HepG2 (cell line): ENCODE data around the gene C19orf47. TPM values are rescaled to one million over a fixed set of nuclear protein-coding genes. Genes with fewer than 3 reads are reported as not detected.

Experiments
- ATAC-seq: fragments of 200-7000 bp; cut with Tn5 transposase; 3 replicates; pipeline ENCODE4 v1.9.1; 2020; ENCODE audit warnings: mild to moderate bottlenecking, moderate library complexity
- BruUV-seq: library from RNA; stranded (reverse); fragments of 400-500 nt; replicated peaks from 2 replicates; lab custom pipeline; 2021; lab: Mats Ljungman, UMichigan
- CTCF ChIA-PET: fragments of 300-600 bp; formaldehyde crosslinking; extraction: SDS; loops from one replicate; lab custom pipeline; 2021; ENCODE audit warnings: low total read pairs, inconsistent platforms, low intra/inter-chr PET ratio; lab: Yijun Ruan, JAX
- POLR2A ChIA-PET: fragments of 350-600 bp; sonication (Branson Sonifier 250); formaldehyde crosslinking; loops from one replicate; lab custom pipeline; 2020; ENCODE audit warnings: antibody characterized with exemption, inconsistent platforms; lab: Yijun Ruan, JAX
- DNase-seq: peaks from one replicate; pipeline ENCODE4 v3.0.0-alpha.2; 2015; ENCODE audit warnings: low spot score
- FAIRE-seq: peaks from 3 replicates; lab custom pipeline; 2011; peaks lifted over from hg19 to GRCh38; lab: Jason Lieb, UNC
- H2AFZ ChIP-seq: one replicate; pipeline ENCODE4 v1.6.1; 2011; ENCODE audit warnings: low read length, inconsistent platforms
- H3K27ac ChIP-seq: fragments of 300-600 bp; 3 replicates; pipeline ENCODE4 v1.8.0; 2011; ENCODE audit warnings: mixed run types, mild to moderate bottlenecking, mixed read lengths, low read length, inconsistent platforms; ENCODE audit not compliant: insufficient read depth; ENCODE audit errors: extremely low read length
- H3K27me3 ChIP-seq, 2 experiments: fragments of 200-600 bp in 1 of 2; 2 replicates in 1 of 2; 3 replicates in 1 of 2; pipeline versions ENCODE4 v1.6.0 to v1.8.0; 2011; ENCODE audit warnings: low read length in 2 of 2, mild to moderate bottlenecking in 2 of 2, moderate library complexity in 2 of 2, inconsistent platforms in 1 of 2; ENCODE audit not compliant: insufficient read depth in 2 of 2, control insufficient read depth in 1 of 2
- H3K36me3 ChIP-seq, 2 experiments: fragments of 200-600 bp in 1 of 2; replicated peaks in 1 of 2; 2 replicates in 1 of 2; 3 replicates in 1 of 2; pipeline versions ENCODE4 v1.5.1 to v1.8.0; 2011; ENCODE audit warnings: low read length in 2 of 2, inconsistent platforms in 1 of 2; ENCODE audit not compliant: insufficient read depth in 2 of 2, control insufficient read depth in 1 of 2
- H3K4me1 ChIP-seq: 2 replicates; pipeline ENCODE4 v1.5.1; 2012; ENCODE audit warnings: low read length, inconsistent platforms; ENCODE audit not compliant: insufficient read depth
- H3K4me2 ChIP-seq: 2 replicates; pipeline ENCODE4 v1.6.0; 2011; ENCODE audit warnings: low read depth, low read length, inconsistent platforms
- H3K4me3 ChIP-seq, 3 experiments: fragments of 200-600 bp in 1 of 3; sonication (generic), shearing (Covaris generic) in 1 of 3; replicated peaks in 1 of 3; 2 replicates each; pipeline ENCODE4 v1.5.1; 2011 to 2016; ENCODE audit warnings: low read length in 3 of 3, inconsistent platforms in 2 of 3, low read depth in 2 of 3, mild to moderate bottlenecking in 2 of 3, control low read depth in 1 of 3, mixed read lengths in 1 of 3; ENCODE audit not compliant: insufficient read depth in 1 of 3
- H3K79me2 ChIP-seq: one replicate; pipeline ENCODE4 v1.6.1; 2011; ENCODE audit warnings: low read length, inconsistent platforms; ENCODE audit not compliant: insufficient read depth
- H3K9ac ChIP-seq: 2 replicates; pipeline ENCODE4 v1.6.0; 2011; ENCODE audit warnings: mild to moderate bottlenecking, low read depth, low read length, inconsistent platforms; ENCODE audit not compliant: insufficient read depth
- H3K9me3 ChIP-seq: 2 replicates; pipeline ENCODE4 v1.5.1; 2012; ENCODE audit warnings: mild to moderate bottlenecking, low read length
- H4K20me1 ChIP-seq: 2 replicates; pipeline ENCODE4 v1.6.0; 2011; ENCODE audit warnings: inconsistent platforms, mild to moderate bottlenecking, low read length, moderate library complexity; ENCODE audit not compliant: insufficient read depth
- NR1H2 ChIP-seq: sonication (generic); formaldehyde crosslinking; IDR thresholded peaks from 2 replicates; pipeline ENCODE4 v1.8.1; 2022; ENCODE audit warnings: low read depth, missing genetic modification reagents, borderline replicate concordance
- SSRP1 ChIP-seq: IDR thresholded peaks from 2 replicates; pipeline ENCODE4 v1.6.1; 2016; ENCODE audit warnings: control low read depth
- XBP1 ChIP-seq: sonication (generic); formaldehyde crosslinking; IDR thresholded peaks from 2 replicates; pipeline ENCODE4 v1.5.0; 2020; ENCODE audit warnings: missing genetic modification reagents
- WGBS: methylation state at CpG from one replicate; pipeline ENCODE4 v1.1.6; 2017; ENCODE audit warnings: low lambda C conversion rate; 5-methylcytosine and 5-hydroxymethylcytosine counted together
- in situ Hi-C: cut with HindIII; loops from 2 replicates; pipeline ENCODE4 v1.10.0; 2017; ENCODE audit warnings: low pct_unique_long_range_greater_than_20kb; ENCODE audit not compliant: extremely low pct_ligation_motif_present
- intact Hi-C: fragments of 100-400 bp; cut with micrococcal nuclease; formaldehyde crosslinking; loops from one replicate; pipeline ENCODE4 v1.10.0; 2022; ENCODE audit not compliant: unreplicated experiment
- polyA plus RNA-seq, 8 experiments: library from polyadenylated mRNA; depleted of rRNA in 3 of 8; stranded (reverse) in 7 of 8; unstranded in 1 of 8; fragments of >200 nt; fragmentation: Illumina TruSeq in 4 of 8; extraction: Trizol in 4 of 8; gene quantifications; 2 replicates each; pipeline versions ENCODE4 v1.2.1 to v1.2.3, GENCODE V29; 2011 to 2016; ENCODE audit warnings: low read depth in 4 of 8, missing spikeins in 1 of 8, mixed read lengths in 1 of 8; ENCODE audit not compliant: insufficient read depth in 1 of 8
- total RNA-seq, 5 experiments: library from RNA; depleted of rRNA; stranded (reverse); fragments of >200 nt; fragmentation: Illumina TruSeq; extraction: Trizol; gene quantifications; 2 replicates each; pipeline ENCODE4 v1.2.3, GENCODE V29; 2016; ENCODE audit warnings: low read depth in 1 of 5
- TF ChIP-seq, protein P1 (sequence below): sonication (generic); formaldehyde crosslinking; IDR thresholded peaks from 2 replicates; pipeline ENCODE4 v1.5.0; 2020; ENCODE audit warnings: missing genetic modification reagents, mild to moderate bottlenecking, borderline replicate concordance
- TF ChIP-seq, protein P2 (sequence below): sonication (generic); formaldehyde crosslinking; IDR thresholded peaks from 2 replicates; pipeline ENCODE4 v1.8.0; 2023; ENCODE audit warnings: mild to moderate bottlenecking, missing genetic modification reagents

C19orf47 gene
- total and polyA plus RNA-seq, 2 of the 13 experiments (the other 11 are each of a cell fraction or from before 2014, with no cell fraction given), result 8.1 to 10.6 TPM

DNA sequence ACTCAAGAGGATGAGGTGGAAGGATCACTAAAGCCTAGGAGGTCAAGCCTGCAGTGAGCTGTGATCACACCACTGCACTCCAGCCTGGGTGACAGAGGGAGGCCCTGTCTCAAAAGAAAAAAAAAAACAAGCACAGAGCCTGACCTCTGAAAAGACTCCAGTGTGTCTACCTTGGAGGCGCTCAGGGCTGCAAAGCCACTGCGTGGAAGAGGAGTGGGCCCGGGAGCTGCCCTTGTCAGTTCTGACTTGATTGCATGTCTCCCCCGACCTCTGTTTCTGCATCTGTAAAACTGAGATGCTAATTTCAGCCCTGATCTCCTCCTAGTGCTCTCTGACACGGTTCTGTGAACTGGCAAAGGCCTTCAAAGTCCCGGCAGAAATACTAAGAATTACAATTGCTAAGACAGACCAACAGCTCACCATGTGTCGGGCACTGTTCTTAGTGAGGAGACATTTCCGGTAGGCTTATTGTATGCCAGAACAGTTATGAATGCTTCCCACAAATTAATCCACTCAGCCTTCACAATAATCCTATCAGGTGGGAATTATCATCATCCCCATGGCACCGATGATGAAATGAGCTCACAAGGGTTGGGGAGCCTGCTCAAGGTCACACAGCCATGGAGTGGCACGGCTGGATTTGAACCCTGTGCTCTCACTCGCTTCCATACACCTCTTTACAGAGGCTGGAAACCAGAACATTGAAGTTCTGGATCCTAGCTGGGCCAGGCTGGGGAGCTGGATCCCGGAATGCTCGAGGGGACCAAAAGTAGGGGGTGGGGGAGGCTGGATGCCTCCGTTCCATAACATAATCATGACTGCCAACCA lies 66.6 kb downstream of the C19orf47 start:
- DNase-seq (no peak), FAIRE-seq (no peak), ATAC-seq (no peak)
- no TSS peak for BruUV-seq
- H3K4me2 ChIP-seq, result no peak overlapping the region
- in situ Hi-C loops, result loop anchor here (5.0 kb wide), 1 partner anchor 34 kb away; no protein-coding TSS in a partner anchor
- H3K79me2 ChIP-seq, result peaks cover 80% of the 10 kb centered on the region
- peaks cover 5 to 7% of the 10 kb centered on the region in 2 experiments; a peak in 3 of 5 replicates for H3K36me3 ChIP-seq
- no peak for TF ChIP-seq XBP1
- TF ChIP-seq, protein P1, sequence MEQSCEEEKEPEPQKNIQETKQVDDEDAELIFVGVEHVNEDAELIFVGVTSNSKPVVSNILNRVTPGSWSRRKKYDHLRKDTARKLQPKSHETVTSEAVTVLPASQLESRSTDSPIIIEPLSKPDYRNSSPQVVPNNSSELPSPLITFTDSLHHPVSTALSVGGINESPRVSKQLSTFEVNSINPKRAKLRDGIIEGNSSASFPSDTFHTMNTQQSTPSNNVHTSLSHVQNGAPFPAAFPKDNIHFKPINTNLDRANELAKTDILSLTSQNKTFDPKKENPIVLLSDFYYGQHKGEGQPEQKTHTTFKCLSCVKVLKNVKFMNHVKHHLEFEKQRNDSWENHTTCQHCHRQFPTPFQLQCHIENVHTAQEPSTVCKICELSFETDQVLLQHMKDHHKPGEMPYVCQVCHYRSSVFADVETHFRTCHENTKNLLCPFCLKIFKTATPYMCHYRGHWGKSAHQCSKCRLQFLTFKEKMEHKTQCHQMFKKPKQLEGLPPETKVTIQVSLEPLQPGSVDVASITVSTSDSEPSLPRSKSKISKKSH (CRISPR knock-in tag), result no peak
- TF ChIP-seq, protein P2, sequence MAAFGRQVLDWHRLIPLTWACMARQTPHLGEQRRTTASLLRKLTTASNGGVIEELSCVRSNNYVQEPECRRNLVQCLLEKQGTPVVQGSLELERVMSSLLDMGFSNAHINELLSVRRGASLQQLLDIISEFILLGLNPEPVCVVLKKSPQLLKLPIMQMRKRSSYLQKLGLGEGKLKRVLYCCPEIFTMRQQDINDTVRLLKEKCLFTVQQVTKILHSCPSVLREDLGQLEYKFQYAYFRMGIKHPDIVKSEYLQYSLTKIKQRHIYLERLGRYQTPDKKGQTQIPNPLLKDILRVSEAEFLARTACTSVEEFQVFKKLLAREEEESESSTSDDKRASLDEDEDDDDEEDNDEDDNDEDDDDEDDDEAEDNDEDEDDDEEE (CRISPR knock-in tag), result no peak
- no peak for TF ChIP-seq NR1H2 (CRISPR knock-in tag)
- TF ChIP-seq SSRP1 (CRISPR knock-in tag), result no peak
- WGBS, result 92% methylated on average over 14 of the region's 14 CpGs
- CTCF ChIA-PET, result no interaction called here
- H3K4me3 ChIP-seq, result no peak overlapping the region
- H3K4me1 ChIP-seq, result peaks cover 71% of the 10 kb centered on the region
- peaks cover 48% of the 10 kb centered on the region for H4K20me1 ChIP-seq
- H3K27me3 ChIP-seq, result no peaks in the 10 kb centered on the region; a peak in 1 of 5 replicates
- intact Hi-C loops, result no loop called here
- no peaks in the 10 kb centered on the region for H3K9me3 ChIP-seq
- H3K9ac ChIP-seq, result no peak overlapping the region
- no peak overlapping the region for H2AFZ ChIP-seq
- H3K27ac ChIP-seq, result no peak overlapping the region
- POLR2A ChIA-PET, result interaction anchor here (4.8 kb wide), 1 partner anchor 50 kb away, joined by 25 read pairs; no protein-coding TSS in a partner anchor
